Ovary (tissue), 9 donors: ENCODE measurements around the gene PJVK. TPM values are rescaled to one million over a fixed set of nuclear protein-coding genes. Genes with fewer than 3 reads are reported as not detected.
"Not testable (repeated sequence)": the region's sequence is repeated elsewhere in the genome, so short reads cannot be mapped to it uniquely, and the experiment has no call there.

Experiments used
- DNase-seq, 5 donors: peaks; one replicate each; pipeline ENCODE4 v3.0.0-alpha.2; 2019 to 2020
- H3K27ac ChIP-seq, 2 donors: fragments of 200-600 bp; one replicate each; pipeline versions ENCODE4 v1.5.1 to v1.8.0; 2019 to 2022
- H3K27me3 ChIP-seq: fragments of 200-600 bp; one replicate; pipeline ENCODE4 v1.8.0; 2022
- H3K36me3 ChIP-seq: fragments of 200-600 bp; sonication (generic); one replicate; pipeline ENCODE4 v1.5.1; 2019
- H3K4me1 ChIP-seq: one replicate; pipeline ENCODE4 v1.8.1; 2013; ENCODE audit warnings: mild to moderate bottlenecking, moderate library complexity; ENCODE audit not compliant: insufficient read depth
- H3K4me3 ChIP-seq: fragments of 200-600 bp; sonication (generic); one replicate; pipeline ENCODE4 v1.5.1; 2017
- H3K9me3 ChIP-seq, 2 donors: fragments of 200-600 bp in 1 of 2; sonication (generic) in 1 of 2; one replicate each; pipeline versions ENCODE4 v1.5.1 to v1.8.1; 2013 to 2019; ENCODE audit warnings: mild to moderate bottlenecking in 1 of 2, moderate library complexity in 1 of 2
- CTCF ChIP-seq, 3 donors: fragments of 450-650 bp in 2 of 3; fragments of 200-600 bp in 1 of 3; IDR thresholded peaks; one replicate each; pipeline versions ENCODE4 v1.5.1 to v1.8.0; 2016 to 2022; ENCODE audit warnings: antibody characterized with exemption in 3 of 3, mild to moderate bottlenecking in 1 of 3
- EP300 ChIP-seq: sonication (generic); formaldehyde crosslinking; IDR thresholded peaks from one replicate; pipeline ENCODE4 v1.6.1; 2017; ENCODE audit warnings: antibody characterized with exemption
- POLR2A ChIP-seq: fragments of 450-650 bp; IDR thresholded peaks from one replicate; pipeline ENCODE4 v1.6.1; 2017; ENCODE audit warnings: antibody characterized with exemption, mild to moderate bottlenecking, moderate library complexity
- WGBS, 3 donors: extraction: QIAGEN DNeasy Blood & Tissue Kit in 1 of 3; methylation state at CpG; one replicate each; pipeline versions ENCODE4 v1.1.5 to v1.1.7; 2013 to 2017; 5-methylcytosine and 5-hydroxymethylcytosine counted together
- intact Hi-C, 4 donors: fragments of 100-400 bp; cut with DNase I; formaldehyde crosslinking; loops; one replicate each; pipeline versions ENCODE4 v1.11.0 to v1.15.1; 2022 to 2023
- polyA plus RNA-seq, 2 donors: library from polyadenylated mRNA; stranded (reverse); fragments of 200-250 nt in 1 of 2; fragments of 350-450 nt in 1 of 2; fragmentation: Illumina TruSeq in 1 of 2; extraction: RNeasy Lipid Tissue Mini Kit (QIAGEN cat#74804) in 1 of 2; gene quantifications; one replicate each; pipeline ENCODE4 v1.2.3, GENCODE V29; 2013 to 2014
- total RNA-seq, 7 donors: library from RNA; depleted of rRNA in 2 of 7; stranded (reverse); fragments of >200 nt in 2 of 7; fragmentation: NEBNext Ultra II Directional in 3 of 7; extraction: Animal tissue kit (Norgen Biotek cat#: 25700) in 3 of 7; gene quantifications; one replicate each; pipeline versions ENCODE4 v1.1.0 to v1.2.4, GENCODE V29; 2016 to 2023
- donor health status: DM: no; HTN: no; CAD: no; lungs with moderate emphysema.
- donor health status: DM: no; HTN: no; CAD: no.
- donor health status: Bipolar disorder and iron deficiency.
- donor health status: DM: yes; HTN: yes; CAD: no.
- donor health status: DM: no; HTN: no; CAD: no.
- donor health status: DM: yes; HTN: yes; CAD: no.

The PJVK gene
- total and polyA plus RNA-seq, 9 donors, result 2.6 to 7.3 (median 5.6) TPM

GRCh38 chr2:178469219-178469849, 18.2 kb downstream of the PJVK start:
- intact Hi-C loops, result no loop called here

DNA sequence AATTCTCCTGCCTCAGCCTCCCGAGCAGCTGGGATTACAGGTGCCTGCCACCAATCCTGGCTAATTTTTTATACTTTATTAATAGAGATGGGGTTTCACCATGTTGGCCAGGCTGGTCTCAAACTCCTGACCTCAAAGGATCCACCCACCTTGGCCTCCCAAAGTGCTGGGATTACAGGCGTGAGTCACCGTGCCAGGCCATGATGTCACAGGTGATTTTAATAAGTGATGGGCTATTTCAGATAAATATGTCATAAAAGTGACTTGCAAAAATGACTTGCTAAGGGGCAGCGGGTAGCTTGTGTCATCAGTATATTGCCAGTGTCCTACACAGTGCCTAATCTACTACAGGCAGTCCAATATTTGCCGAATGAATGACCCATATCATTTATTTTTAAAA, 20.1 kb downstream of the PJVK start:
- 83 to 91% (median 85%) methylated on average over 5 of the region's 5 CpGs for WGBS, 3 donors

More at GRCh38 chr2:178469219-178469849, 18.2 kb downstream of the PJVK start:
- H3K36me3 ChIP-seq, result no peaks in the 10 kb centered on the region
- 84 to 91% (median 88%) methylated on average over 7 of the region's 7 CpGs for WGBS, 3 donors
- H3K9me3 ChIP-seq, result no peaks in the 10 kb centered on the region
- TF ChIP-seq CTCF (IDR thresholded peaks at IDR 0.05) (no peak), EP300 (no peak), POLR2A (no peak)
- no peak for DNase-seq
- no peak overlapping the region for H3K4me3 ChIP-seq
- no peaks in the 10 kb centered on the region for H3K27me3 ChIP-seq
- no peaks in the 10 kb centered on the region for H3K4me1 ChIP-seq
- no peak overlapping the region for H3K27ac ChIP-seq

DNA sequence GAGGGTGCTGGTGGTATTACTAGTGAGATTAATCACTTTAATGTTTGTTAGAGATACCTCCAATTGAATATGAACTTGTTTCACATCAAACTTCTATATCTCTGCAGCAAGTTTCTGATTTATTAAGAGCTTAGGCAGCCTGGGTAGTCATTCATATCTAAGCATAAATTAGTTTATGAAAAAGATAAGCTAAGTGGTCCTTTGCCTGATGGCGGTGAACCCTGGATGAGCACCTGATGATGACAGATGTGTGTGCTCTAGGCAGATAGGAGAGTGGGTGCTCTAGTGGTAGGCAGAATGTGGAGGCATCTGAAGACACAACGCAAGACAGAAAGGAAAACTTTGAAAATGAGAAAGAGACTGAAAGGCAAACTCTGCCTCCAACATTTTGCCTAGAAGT, 22.2 kb downstream of the PJVK start:
- no peaks in the 10 kb centered on the region for H3K36me3 ChIP-seq
- H3K4me1 ChIP-seq, result no peaks in the 10 kb centered on the region
- 94 to 96% (median 96%) methylated on average over 2 of the region's 2 CpGs for WGBS, 3 donors
- TF ChIP-seq CTCF (IDR thresholded peaks at IDR 0.05), result no peak
- H3K4me3 ChIP-seq, result no peak overlapping the region
- no peaks in the 10 kb centered on the region for H3K27me3 ChIP-seq
- H3K27ac ChIP-seq, result no peak overlapping the region
- intact Hi-C loops, result no loop called here
- no peak for DNase-seq
- no peaks in the 10 kb centered on the region for H3K9me3 ChIP-seq

More for the DNA sequence above, 20.1 kb downstream of the PJVK start:
- H3K4me1 ChIP-seq, H3K4me3 ChIP-seq, DNase-seq, H3K9me3 ChIP-seq, H3K27ac ChIP-seq, H3K27me3 ChIP-seq, intact Hi-C loops, H3K36me3 ChIP-seq: not testable (repeated sequence)

DNA sequence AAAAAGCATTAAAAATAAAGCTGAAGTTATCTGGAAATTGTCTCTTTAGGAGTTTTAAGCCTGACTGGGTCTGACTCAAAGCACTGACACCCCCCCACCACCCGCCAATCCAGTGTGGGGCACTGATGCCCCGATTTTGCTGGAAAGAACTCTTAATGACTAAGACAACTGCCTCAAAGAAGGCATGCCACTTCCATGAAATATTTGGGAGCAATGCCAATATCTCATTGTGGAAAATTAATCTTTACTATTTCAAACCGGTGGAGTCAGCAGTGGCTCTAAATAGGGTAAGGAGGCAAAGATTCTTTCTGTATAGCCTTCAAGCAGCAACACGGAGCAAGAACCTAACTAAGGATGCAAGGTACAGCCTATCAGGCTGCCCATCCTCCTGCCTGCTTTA, 22.8 kb downstream of the PJVK start:
- H3K4me1 ChIP-seq, result no peaks in the 10 kb centered on the region
- intact Hi-C loops, result no loop called here
- no peak for TF ChIP-seq CTCF (IDR thresholded peaks at IDR 0.05)
- no peak for TF ChIP-seq POLR2A
- no peak for TF ChIP-seq EP300
- no peaks in the 10 kb centered on the region for H3K36me3 ChIP-seq
- no peak overlapping the region for H3K4me3 ChIP-seq
- no peaks in the 10 kb centered on the region for H3K27me3 ChIP-seq
- H3K9me3 ChIP-seq, result no peaks in the 10 kb centered on the region
- no peak overlapping the region for H3K27ac ChIP-seq
- WGBS, 3 donors, result 62 to 63% (median 63%) methylated on average over 4 of the region's 4 CpGs
- no peak for DNase-seq

- WGBS, 3 donors, result 96 to 99% (median 97%) methylated on average over 5 of the region's 5 CpGs
- H3K4me1 ChIP-seq, result peaks cover 2% of the 10 kb centered on the region
- no peak overlapping the region for H3K4me3 ChIP-seq
- intact Hi-C loops, result no loop called here
- no peaks in the 10 kb centered on the region for H3K36me3 ChIP-seq
- H3K27me3 ChIP-seq, result no peaks in the 10 kb centered on the region
- TF ChIP-seq CTCF (IDR thresholded peaks at IDR 0.05), result no peak
- TF ChIP-seq EP300, result no peak
- TF ChIP-seq POLR2A, result no peak
- no peak overlapping the region for H3K27ac ChIP-seq
- DNase-seq, result no peak
- no peaks in the 10 kb centered on the region for H3K9me3 ChIP-seq
These were observed 23.4 kb downstream of the PJVK start for GRCh38 chr2:178474560-178474959.
